GM12864 (cell line): ENCODE results near the gene TMEM238L.
"Not testable (repeated sequence)": the region's sequence is repeated elsewhere in the genome, so short reads cannot be mapped to it uniquely, and the experiment has no call there.

ENCODE experiments used
- DNase-seq: peaks from one replicate; pipeline ENCODE4 v3.0.0-alpha.2; 2011; ENCODE audit warnings: low read depth
- H3K4me3 ChIP-seq: 2 replicates; pipeline ENCODE4 v1.5.1; 2011; ENCODE audit warnings: mild to moderate bottlenecking, low read depth, low read length, control low read depth
- CTCF ChIP-seq: IDR thresholded peaks from 2 replicates; pipeline ENCODE4 v1.5.1; 2011; ENCODE audit warnings: low read depth, mild to moderate bottlenecking, moderate library complexity, low read length, control low read depth, inconsistent platforms; ENCODE audit errors: missing control alignments

Gene TMEM238L

GRCh38 chr17:10803830-10804475, at the start of gene TMEM238L:
TSS of gene TMEM238L (minus strand) at chr17:10804099. CDS start at chr17:10803963, 136 bp downstream.
- DNase-seq = no peak
- no peak for TF ChIP-seq CTCF
- H3K4me3 ChIP-seq = no peak within 1 kb of the TSS

GRCh38 chr17:10846636-10847035, 42.7 kb upstream of the TMEM238L start:
- not testable (repeated sequence) for H3K4me3 ChIP-seq, DNase-seq

- TF ChIP-seq CTCF = no peak
- no peak overlapping the region for H3K4me3 ChIP-seq
- DNase-seq = no peak
Measured at GRCh38 chr17:10845388-10845751, 41.5 kb upstream of the TMEM238L start.

- TF ChIP-seq CTCF = peak; percentile 90
- peak overlapping the region; percentile 24 for H3K4me3 ChIP-seq
- peak; percentile 13 for DNase-seq
Measured at GRCh38 chr17:10844621-10845387, 40.9 kb upstream of the TMEM238L start.

- no peak for DNase-seq
- H3K4me3 ChIP-seq = no peak overlapping the region
- TF ChIP-seq CTCF = no peak
Measured at GRCh38 chr17:10843811-10844210, 39.9 kb upstream of the TMEM238L start.

- H3K4me3 ChIP-seq = no peak overlapping the region
- no peak for TF ChIP-seq CTCF
- DNase-seq = no peak
Measured at GRCh38 chr17:10842658-10843057, 38.8 kb upstream of the TMEM238L start.

- no peak for DNase-seq
- no peak overlapping the region for H3K4me3 ChIP-seq
- TF ChIP-seq CTCF = no peak
Measured at GRCh38 chr17:10838682-10839081, 34.8 kb upstream of the TMEM238L start.
